GM18502 (cell line): ENCODE data around the gene NMNAT1.
"Not testable (repeated sequence)": the region's sequence is repeated elsewhere in the genome, so short reads cannot be mapped to it uniquely, and the experiment has no call there.

ENCODE experiments used
- ATAC-seq: cut with Tn5 transposase; IDR thresholded peaks from one replicate; pipeline ENCODE4 v1.9.1; 2021; ENCODE audit warnings: mild to moderate bottlenecking; ENCODE audit not compliant: unreplicated experiment, poor library complexity

The NMNAT1 gene

GRCh38 chr1:9942939-9943788 is at the start of gene NMNAT1, which contains the start of gene LZIC:
Gene NMNAT1, plus strand, starts transcription at chr1:9943475. Its CDS starts 28,599 bp downstream, at chr1:9972074.
Gene LZIC, minus strand, starts transcription at chr1:9943391. Its CDS starts 6,772 bp downstream, at chr1:9936619.
- peak; percentile 97 for ATAC-seq

GRCh38 chr1:9894115-9894514 is 49.2 kb upstream of the NMNAT1 start:
- ATAC-seq = no peak

DNA sequence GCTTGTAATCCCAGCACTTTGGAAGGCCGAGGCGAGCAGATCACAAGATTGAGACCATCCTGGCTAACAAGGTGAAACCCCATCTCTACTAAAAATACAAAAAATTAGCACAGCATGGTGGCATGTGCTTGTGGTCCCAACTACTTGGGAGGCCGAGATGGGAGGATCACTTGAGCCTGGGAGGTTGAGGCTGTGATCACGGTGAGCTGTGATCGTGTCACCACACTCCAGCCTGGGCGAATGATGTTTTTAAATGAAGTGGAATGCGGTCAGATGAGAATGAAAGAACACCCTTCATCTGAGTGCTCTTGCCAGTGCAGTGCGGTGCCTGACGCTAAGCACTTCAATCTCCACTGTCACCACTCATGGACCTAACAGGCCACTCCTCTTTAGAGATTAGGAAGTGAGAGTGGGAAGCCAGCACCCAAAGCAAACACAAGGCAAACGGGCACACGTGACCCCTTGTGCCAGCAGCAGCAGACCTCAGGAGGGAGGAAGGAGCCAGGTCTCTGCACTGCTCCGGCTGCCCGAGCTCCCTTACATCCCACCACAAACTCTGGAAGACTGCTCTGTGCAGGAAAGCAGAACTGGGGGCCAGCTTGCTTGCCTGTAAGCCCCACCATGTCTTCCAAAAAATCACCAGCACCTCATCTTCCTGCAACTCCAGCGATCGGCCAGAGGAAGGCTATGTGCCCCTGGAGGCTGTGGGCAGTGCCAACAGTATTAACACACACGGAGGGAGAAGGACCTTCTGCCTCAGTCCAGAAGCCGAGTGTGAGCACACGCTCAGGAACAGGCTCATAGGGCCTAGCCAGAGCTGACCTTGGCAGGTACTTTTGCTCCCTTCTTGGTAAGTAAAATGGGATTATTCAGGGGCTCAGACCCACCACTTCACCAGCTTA is 42.9 kb upstream of the NMNAT1 start:
- no peak for ATAC-seq

- ATAC-seq = no peak
Measured at GRCh38 chr1:9901148-9902059, 41.9 kb upstream of the NMNAT1 start.

DNA sequence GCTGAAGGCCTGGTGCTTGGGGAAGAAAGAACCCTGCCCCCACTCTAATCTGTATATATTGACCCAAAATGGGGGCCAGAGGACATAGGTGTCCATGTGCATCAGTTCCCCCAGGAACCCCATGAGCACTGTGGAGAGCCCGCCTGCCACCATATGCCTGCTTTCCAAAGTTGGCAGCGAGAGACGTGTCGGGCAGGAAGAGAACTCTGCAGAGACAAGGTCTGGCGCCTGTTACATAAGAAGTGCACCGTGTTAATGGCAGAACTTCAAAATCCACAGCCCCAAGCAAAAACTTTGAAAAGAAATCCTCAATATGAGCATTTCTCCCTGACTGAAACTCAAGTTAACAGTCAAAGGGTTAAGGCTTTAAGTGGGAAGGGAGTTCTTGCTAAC is 41.2 kb upstream of the NMNAT1 start:
- no peak for ATAC-seq

DNA sequence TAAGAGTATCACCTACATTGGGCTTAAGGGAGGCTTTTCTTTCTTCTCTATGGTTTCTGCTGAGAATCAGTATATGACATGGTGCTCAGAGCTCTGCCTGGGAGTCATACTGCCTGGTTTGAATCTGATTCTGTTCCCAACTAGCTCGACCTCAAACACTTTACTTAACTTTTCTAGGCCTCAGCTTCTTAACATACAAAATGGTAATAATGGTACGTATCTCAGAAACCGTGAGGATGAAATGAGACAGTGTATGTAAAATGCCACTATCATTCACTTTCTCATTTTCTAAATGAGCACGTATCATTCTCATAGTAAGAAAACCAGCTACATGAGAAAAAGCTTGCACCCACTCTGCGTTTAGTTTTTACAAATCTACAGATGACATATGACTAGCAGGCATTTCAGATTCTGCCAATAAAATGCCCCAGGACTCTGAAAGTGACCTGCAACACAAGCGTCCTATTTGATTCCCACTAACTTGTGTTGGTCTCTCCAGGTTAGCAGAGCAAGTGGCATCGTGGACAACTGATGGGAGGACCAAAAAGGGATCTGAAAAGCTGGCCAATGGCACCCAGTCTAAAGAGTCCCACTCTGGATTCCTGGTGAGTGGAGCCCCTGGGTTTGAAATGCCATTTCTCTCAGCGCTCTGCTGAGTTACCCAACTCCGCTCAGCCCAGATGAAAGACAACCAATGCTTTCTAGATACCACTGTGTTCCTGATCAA is 39.3 kb upstream of the NMNAT1 start:
- ATAC-seq = no peak

DNA sequence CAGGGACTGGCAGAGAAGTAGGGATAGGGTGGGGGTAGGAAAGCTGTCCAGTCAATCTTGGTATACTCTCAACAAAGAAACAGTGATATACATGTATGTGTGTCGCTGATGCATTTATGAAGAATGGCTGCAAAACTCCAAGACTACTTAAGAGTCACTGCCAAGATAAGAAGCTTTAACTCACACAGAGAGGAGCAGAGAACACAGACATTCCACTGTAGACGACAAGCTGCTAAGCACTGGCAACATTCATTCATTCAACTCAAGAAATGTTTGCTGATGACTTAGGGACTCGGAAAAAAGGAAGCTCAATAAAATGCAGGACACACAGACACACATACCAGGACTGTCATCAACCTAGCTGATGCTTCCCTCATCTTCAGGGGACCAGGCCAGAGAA is 38.7 kb upstream of the NMNAT1 start:
- no peak for ATAC-seq

- no peak for ATAC-seq
Measured at GRCh38 chr1:9905010-9905409, 38.3 kb upstream of the NMNAT1 start.

- no peak for ATAC-seq
Measured at GRCh38 chr1:9906466-9906865, 36.8 kb upstream of the NMNAT1 start.

GRCh38 chr1:9907441-9907840 is 35.8 kb upstream of the NMNAT1 start:
- no peak for ATAC-seq

DNA sequence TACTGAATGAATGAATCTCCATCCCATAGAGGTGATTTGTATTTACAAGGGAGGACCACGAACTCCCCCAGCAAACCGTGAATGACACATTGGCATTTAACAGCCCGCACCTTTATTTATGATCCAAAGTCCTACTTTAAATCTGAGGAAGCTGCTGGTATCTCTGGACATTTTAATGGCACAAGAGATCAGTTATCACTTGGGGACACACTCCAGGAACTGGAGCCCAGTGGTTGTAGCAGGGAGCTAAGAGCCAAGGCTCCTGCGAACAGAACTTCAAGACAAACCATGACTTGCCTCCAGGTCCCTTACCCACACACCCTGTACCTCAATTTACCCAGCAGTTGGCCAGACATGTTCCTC is 34.4 kb upstream of the NMNAT1 start:
- no peak for ATAC-seq

DNA sequence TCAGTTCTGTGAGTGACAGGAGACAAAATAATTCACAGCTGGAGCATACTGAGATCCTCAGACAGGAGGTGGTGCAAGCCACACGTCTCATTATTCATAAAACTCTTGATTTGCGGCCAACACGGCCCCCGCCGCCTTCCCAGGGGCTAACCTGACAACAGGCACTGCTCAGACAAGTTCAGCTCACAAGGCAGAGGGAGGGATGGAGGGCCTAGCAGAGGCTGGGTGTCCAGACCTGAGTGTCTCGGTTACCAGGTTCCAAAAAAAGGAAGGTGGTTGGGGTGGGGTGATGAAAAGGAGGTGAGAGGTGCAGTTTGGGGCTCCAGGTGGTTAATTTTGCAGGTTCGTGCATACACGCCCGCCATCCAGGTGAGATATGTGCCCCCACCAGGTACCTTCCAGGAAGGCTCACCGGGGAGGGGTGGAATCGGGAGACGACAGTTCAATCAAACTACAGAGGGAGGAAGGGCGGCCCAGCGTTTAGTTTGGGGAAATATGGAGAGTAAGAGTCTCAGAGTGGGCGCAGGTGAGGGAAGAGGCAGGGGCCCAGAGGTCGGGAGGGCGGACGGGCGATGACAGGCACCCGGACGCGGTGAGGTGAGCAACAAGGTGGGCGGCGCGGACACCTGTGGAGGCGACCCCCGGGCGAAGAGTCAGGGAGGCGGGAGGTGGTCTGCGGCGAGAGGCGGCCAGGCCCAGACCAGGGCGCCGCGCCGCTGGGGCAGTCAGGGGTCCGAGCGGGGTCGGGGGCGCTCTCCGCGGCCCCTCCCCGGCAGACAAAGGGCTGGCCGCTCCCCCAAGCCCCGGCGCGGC is 33.8 kb upstream of the NMNAT1 start:
- peak; percentile 9 for ATAC-seq

DNA sequence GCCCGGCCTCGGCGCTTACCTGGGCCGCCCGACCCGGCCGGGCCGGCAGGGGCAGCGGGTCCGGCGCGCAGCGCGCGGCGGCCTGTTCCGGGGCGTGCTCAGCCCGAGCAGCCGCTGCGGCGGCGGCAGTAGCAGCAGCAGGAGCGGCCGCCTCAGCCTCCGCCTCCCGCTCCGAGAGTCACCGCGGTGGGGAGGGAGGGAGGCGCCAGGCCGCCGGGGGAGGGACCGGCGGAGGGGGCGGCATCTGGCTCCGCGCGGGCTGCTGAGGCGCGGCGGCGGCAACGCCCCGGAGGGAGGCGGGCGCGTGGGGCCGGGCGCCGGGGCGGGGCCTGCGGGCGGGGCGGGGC is 33.2 kb upstream of the NMNAT1 start, which contains the start of gene CTNNBIP1:
CTNNBIP1 (minus strand) TSS at position 194 of the 347 bp plus-strand sequence. CDS start 38,205 bp downstream, outside the sequence.
- ATAC-seq = peak; percentile 79

GRCh38 chr1:9910423-9911178 is 32.7 kb upstream of the NMNAT1 start:
- peak; percentile 93 for ATAC-seq

- ATAC-seq = no peak
Measured at GRCh38 chr1:9912264-9912936, 30.9 kb upstream of the NMNAT1 start.

DNA sequence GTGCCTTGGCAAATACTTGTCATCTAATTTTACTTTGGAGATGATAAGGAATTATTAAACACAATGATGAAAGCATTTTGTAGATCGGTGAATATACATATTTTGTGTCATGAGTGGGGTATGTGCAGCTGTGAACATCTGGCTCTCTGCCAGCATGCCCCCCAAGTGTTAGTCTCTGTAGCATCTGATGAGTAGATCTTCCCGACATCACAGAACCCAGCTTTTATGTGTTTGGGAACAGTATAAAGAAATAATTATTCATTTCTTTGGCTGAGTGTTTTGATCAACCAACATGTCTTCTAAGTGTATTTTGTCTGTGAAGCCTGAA is 28.7 kb upstream of the NMNAT1 start:
- no peak for ATAC-seq

DNA sequence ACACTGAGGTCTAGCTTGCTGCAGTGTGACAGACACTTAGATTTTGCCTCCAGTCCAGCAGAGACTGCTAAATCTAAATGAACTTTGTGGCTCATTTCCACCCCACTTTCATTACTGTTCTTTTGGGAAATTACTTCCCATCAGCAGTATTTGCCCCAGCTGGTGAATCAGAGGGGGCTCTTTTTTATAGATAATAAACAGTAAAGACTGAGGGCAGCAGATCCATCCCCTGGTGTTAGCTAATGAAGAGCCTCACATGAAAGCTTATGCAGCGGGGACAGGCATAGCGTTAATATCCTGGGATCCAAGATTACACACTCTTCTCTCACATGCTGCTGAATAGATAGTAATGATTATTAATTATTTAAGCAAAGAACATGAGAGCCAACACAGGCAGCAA is 26.8 kb upstream of the NMNAT1 start:
- ATAC-seq = no peak

DNA sequence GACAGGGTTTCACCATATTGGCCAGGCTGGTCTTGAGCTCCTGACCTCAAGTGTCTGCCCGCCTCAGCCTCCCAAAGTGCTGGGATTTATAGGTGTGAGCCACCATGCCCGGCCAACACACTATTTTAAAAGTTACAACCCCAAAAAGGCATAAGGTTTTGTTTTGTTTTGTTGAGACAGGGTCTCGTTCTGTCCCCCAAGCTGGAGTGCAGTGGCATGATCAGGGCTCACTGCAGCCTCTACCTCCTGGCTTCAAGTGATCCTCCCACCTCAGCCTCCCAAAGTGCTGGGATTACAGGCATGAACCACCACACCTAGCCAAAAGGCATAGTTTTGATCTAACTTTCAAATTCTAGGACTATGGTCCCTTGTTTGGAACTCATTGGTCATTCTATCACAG is 25.8 kb upstream of the NMNAT1 start:
- not testable (repeated sequence) for ATAC-seq
